ENCODE data around the gene ALOX5AP. TPM values are rescaled to one million over a fixed set of nuclear protein-coding genes. Genes with fewer than 3 reads are reported as not detected.

Gene ALOX5AP
- total and polyA plus RNA-seq, 7 experiments from 2014 or later, result 22.1 to 198 (median 46.9) TPM

- H3K4me3 ChIP-seq (ENCODE audit: low read length), result no peak overlapping the region
- H3K9me3 Mint-ChIP-seq, result no peaks in the 10 kb centered on the region
- H3K4me1 Mint-ChIP-seq, result peaks cover 6 to 31% (median 15%) of the 10 kb centered on the region in 7 donors
- peaks cover 0 to 4% (median 0%) of the 10 kb centered on the region in 5 donors for H3K36me3 Mint-ChIP-seq
- peak; percentile 68 for ATAC-seq
- H3K27me3 ChIP-seq (ENCODE audit: control insufficient read depth in 2 of 2, insufficient read depth in 2 of 2, low read length in 2 of 2), result no peaks in the 10 kb centered on the region
- no peaks in the 10 kb centered on the region for H3K9me3 ChIP-seq (ENCODE audit: control insufficient read depth in 2 of 3, low read length in 3 of 3)
- ChIA-PET CTCF (interaction anchor here (0.6 kb wide), 1 partner anchor 1968 kb away, joined by 3 read pairs; no protein-coding TSS in a partner anchor), POLR2A (no interaction called here)
- intact Hi-C loops (cut with micrococcal nuclease), result no loop called here
- no peaks in the 10 kb centered on the region for H3K36me3 ChIP-seq (ENCODE audit: control insufficient read depth in 2 of 3, insufficient read depth in 3 of 3, low read length in 3 of 3)
- peak overlapping the region in 3 of 10 donors; percentile 8 to 51 (median 16) for H3K4me3 Mint-ChIP-seq
- H3K27me3 Mint-ChIP-seq, result peaks cover 4 to 40% (median 20%) of the 10 kb centered on the region in 5 donors
- H3K27ac ChIP-seq (ENCODE audit: low read depth, low read length), result no peak overlapping the region
- DNase-seq, result no peak
- H3K27ac Mint-ChIP-seq, result peak overlapping the region in 2 of 9 donors; percentile 23 to 36
- H3K4me1 ChIP-seq (ENCODE audit: control insufficient read depth in 2 of 2, insufficient read depth in 2 of 2, low read length in 2 of 2), result no peaks in the 10 kb centered on the region
These were observed 38.8 kb upstream of the ALOX5AP start for GRCh38 chr13:30696278-30697176.

GRCh38 chr13:30697177-30697953 lies 38.0 kb upstream of the ALOX5AP start:
- H3K4me1 ChIP-seq (ENCODE audit: control insufficient read depth in 2 of 2, insufficient read depth in 2 of 2, low read length in 2 of 2), result no peaks in the 10 kb centered on the region
- no peak overlapping the region for H3K4me3 ChIP-seq (ENCODE audit: low read length)
- ATAC-seq (no peak), DNase-seq (no peak)
- Mint-ChIP-seq H3K4me1 (peaks cover 6 to 36% (median 15%) of the 10 kb centered on the region in 7 donors), H3K36me3 (peaks cover 0 to 4% (median 0%) of the 10 kb centered on the region in 5 donors), H3K27me3 (peaks cover 4 to 45% (median 20%) of the 10 kb centered on the region in 5 donors), H3K4me3 (no peak overlapping the region), H3K27ac (peak overlapping the region in 1 of 9 donors; percentile 23), H3K9me3 (no peaks in the 10 kb centered on the region)
- H3K36me3 ChIP-seq (ENCODE audit: control insufficient read depth in 2 of 3, insufficient read depth in 3 of 3, low read length in 3 of 3), result no peaks in the 10 kb centered on the region
- POLR2A ChIA-PET, result no interaction called here
- CTCF ChIA-PET, result no interaction called here
- H3K27me3 ChIP-seq (ENCODE audit: control insufficient read depth in 2 of 2, insufficient read depth in 2 of 2, low read length in 2 of 2), result no peaks in the 10 kb centered on the region
- no peak overlapping the region for H3K27ac ChIP-seq (ENCODE audit: low read depth, low read length)
- intact Hi-C loops (cut with micrococcal nuclease), result no loop called here
- H3K9me3 ChIP-seq (ENCODE audit: control insufficient read depth in 2 of 3, low read length in 3 of 3), result no peaks in the 10 kb centered on the region

DNA sequence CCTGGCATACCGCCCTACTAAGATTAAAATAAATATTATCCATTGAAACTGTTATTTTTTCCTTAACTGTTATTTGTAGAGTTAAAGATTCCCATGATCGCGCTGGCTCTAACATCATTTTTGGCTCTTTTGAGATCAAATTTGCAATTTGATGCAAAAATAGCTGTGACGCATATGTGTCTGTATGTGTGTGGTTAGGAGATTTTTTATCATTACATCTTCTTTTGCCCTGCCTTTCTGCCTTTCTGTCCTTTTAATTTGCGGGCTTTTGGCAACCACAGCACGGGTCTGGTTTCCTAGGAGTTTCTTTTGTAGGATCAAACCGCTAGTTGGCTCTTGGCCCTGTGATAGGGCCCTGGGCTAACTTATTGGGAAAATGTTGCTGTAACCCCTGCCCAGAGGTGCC lies 37.3 kb upstream of the ALOX5AP start:
- H3K27ac Mint-ChIP-seq, result no peak overlapping the region
- CTCF ChIA-PET, result no interaction called here
- ATAC-seq, result no peak

DNA sequence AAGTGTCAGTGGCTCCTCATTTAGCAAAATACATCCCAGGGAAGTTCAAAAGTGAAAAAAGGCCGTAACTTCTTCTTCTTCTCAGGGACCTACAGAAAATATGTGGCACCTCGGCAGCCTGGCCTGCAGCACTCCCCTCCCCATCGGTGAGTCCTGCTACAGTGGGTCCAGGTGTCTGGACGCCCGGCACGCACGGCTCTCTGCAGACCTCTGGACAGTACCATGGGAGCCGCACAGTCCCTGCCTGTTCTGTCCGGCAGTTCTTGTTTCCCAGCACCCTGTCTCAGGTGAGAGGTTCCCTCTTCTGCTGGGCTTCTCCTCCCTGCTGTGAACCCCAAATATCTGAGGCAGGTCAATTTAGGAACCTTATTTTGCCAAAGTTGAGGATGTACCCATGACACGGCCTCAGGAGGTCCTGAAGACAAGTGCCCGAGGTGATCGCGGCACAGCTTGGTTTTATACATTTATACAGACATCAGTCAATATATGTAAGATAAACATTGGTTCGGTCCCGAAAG lies 36.8 kb upstream of the ALOX5AP start:
- Mint-ChIP-seq H3K4me3 (no peak overlapping the region), H3K27ac (peak overlapping the region in 1 of 9 donors; percentile 21)
- POLR2A ChIA-PET, result no interaction called here

More for the DNA sequence above, 37.3 kb upstream of the ALOX5AP start:
- H3K4me3 ChIP-seq (ENCODE audit: low read length), result no peak overlapping the region
- no peak for DNase-seq
- H3K27me3 Mint-ChIP-seq, result peaks cover 4 to 41% (median 20%) of the 10 kb centered on the region in 5 donors
- H3K4me1 Mint-ChIP-seq, result peaks cover 6 to 39% (median 17%) of the 10 kb centered on the region in 7 donors
- no peaks in the 10 kb centered on the region for H3K9me3 Mint-ChIP-seq
- intact Hi-C loops (cut with micrococcal nuclease), result no loop called here
- H3K4me3 Mint-ChIP-seq, result no peak overlapping the region
- POLR2A ChIA-PET, result no interaction called here
- H3K27ac ChIP-seq (ENCODE audit: low read depth, low read length), result no peak overlapping the region
- H3K36me3 Mint-ChIP-seq, result peaks cover 0 to 4% (median 0%) of the 10 kb centered on the region in 5 donors
- no peaks in the 10 kb centered on the region for H3K4me1 ChIP-seq (ENCODE audit: control insufficient read depth in 2 of 2, insufficient read depth in 2 of 2, low read length in 2 of 2)
- no peaks in the 10 kb centered on the region for H3K9me3 ChIP-seq (ENCODE audit: control insufficient read depth in 2 of 3, low read length in 3 of 3)
- H3K36me3 ChIP-seq (ENCODE audit: control insufficient read depth in 2 of 3, insufficient read depth in 3 of 3, low read length in 3 of 3), result no peaks in the 10 kb centered on the region
- no peaks in the 10 kb centered on the region for H3K27me3 ChIP-seq (ENCODE audit: control insufficient read depth in 2 of 2, insufficient read depth in 2 of 2, low read length in 2 of 2)

GRCh38 chr13:30700364-30700763 lies 35.0 kb upstream of the ALOX5AP start:
- H3K9me3 ChIP-seq (ENCODE audit: control insufficient read depth in 2 of 3, low read length in 3 of 3), result no peaks in the 10 kb centered on the region
- intact Hi-C loops (cut with micrococcal nuclease), result loop anchor here (5.0 kb wide), 2 partner anchors 37 to 42 kb away; partner anchors contain the start of gene ALOX5AP (in 1 of the 2)
- no peak for DNase-seq
- Mint-ChIP-seq H3K9me3 (no peaks in the 10 kb centered on the region), H3K27ac (no peak overlapping the region), H3K4me1 (peaks cover 6 to 38% (median 17%) of the 10 kb centered on the region in 7 donors), H3K4me3 (no peak overlapping the region), H3K36me3 (no peaks in the 10 kb centered on the region), H3K27me3 (peaks cover 0 to 27% (median 15%) of the 10 kb centered on the region in 5 donors)
- no peaks in the 10 kb centered on the region for H3K27me3 ChIP-seq (ENCODE audit: control insufficient read depth in 2 of 2, insufficient read depth in 2 of 2, low read length in 2 of 2)
- ATAC-seq, result no peak
- H3K4me1 ChIP-seq (ENCODE audit: control insufficient read depth in 2 of 2, insufficient read depth in 2 of 2, low read length in 2 of 2), result no peaks in the 10 kb centered on the region
- POLR2A ChIA-PET, result no interaction called here
- CTCF ChIA-PET, result no interaction called here
- H3K36me3 ChIP-seq (ENCODE audit: control insufficient read depth in 2 of 3, insufficient read depth in 3 of 3, low read length in 3 of 3), result no peaks in the 10 kb centered on the region
- no peak overlapping the region for H3K4me3 ChIP-seq (ENCODE audit: low read length)
- no peak overlapping the region for H3K27ac ChIP-seq (ENCODE audit: low read depth, low read length)

More for the DNA sequence above, 36.8 kb upstream of the ALOX5AP start:
- H3K9me3 ChIP-seq (ENCODE audit: control insufficient read depth in 2 of 3, low read length in 3 of 3), result no peaks in the 10 kb centered on the region
- ATAC-seq, result no peak
- Mint-ChIP-seq H3K27me3 (peaks cover 4 to 35% (median 20%) of the 10 kb centered on the region in 5 donors), H3K36me3 (peaks cover 0 to 4% (median 0%) of the 10 kb centered on the region in 5 donors), H3K4me1 (peaks cover 6 to 39% (median 17%) of the 10 kb centered on the region in 7 donors), H3K9me3 (no peaks in the 10 kb centered on the region)
- no peak for DNase-seq
- H3K4me3 ChIP-seq (ENCODE audit: low read length), result no peak overlapping the region
- H3K4me1 ChIP-seq (ENCODE audit: control insufficient read depth in 2 of 2, insufficient read depth in 2 of 2, low read length in 2 of 2), result no peaks in the 10 kb centered on the region
- H3K27me3 ChIP-seq (ENCODE audit: control insufficient read depth in 2 of 2, insufficient read depth in 2 of 2, low read length in 2 of 2), result no peaks in the 10 kb centered on the region
- no peak overlapping the region for H3K27ac ChIP-seq (ENCODE audit: low read depth, low read length)
- intact Hi-C loops (cut with micrococcal nuclease), result no loop called here
- no peaks in the 10 kb centered on the region for H3K36me3 ChIP-seq (ENCODE audit: control insufficient read depth in 2 of 3, insufficient read depth in 3 of 3, low read length in 3 of 3)
- CTCF ChIA-PET, result no interaction called here

- CTCF ChIA-PET, result no interaction called here
These were observed 33.3 kb upstream of the ALOX5AP start for GRCh38 chr13:30702006-30702405.

More at GRCh38 chr13:30702006-30702405, 33.3 kb upstream of the ALOX5AP start:
- H3K27ac ChIP-seq (ENCODE audit: low read depth, low read length), result no peak overlapping the region
- no peaks in the 10 kb centered on the region for H3K9me3 ChIP-seq (ENCODE audit: control insufficient read depth in 2 of 3, low read length in 3 of 3)
- ATAC-seq, result no peak
- POLR2A ChIA-PET, result no interaction called here
- H3K27me3 ChIP-seq (ENCODE audit: control insufficient read depth in 2 of 2, insufficient read depth in 2 of 2, low read length in 2 of 2), result no peaks in the 10 kb centered on the region
- H3K36me3 ChIP-seq (ENCODE audit: control insufficient read depth in 2 of 3, insufficient read depth in 3 of 3, low read length in 3 of 3), result no peaks in the 10 kb centered on the region
- H3K36me3 Mint-ChIP-seq, result no peaks in the 10 kb centered on the region
- H3K4me3 Mint-ChIP-seq, result no peak overlapping the region
- H3K27me3 Mint-ChIP-seq, result peaks cover 0 to 25% (median 9%) of the 10 kb centered on the region in 5 donors
- H3K4me1 Mint-ChIP-seq, result peaks cover 0 to 21% (median 6%) of the 10 kb centered on the region in 7 donors
- H3K4me1 ChIP-seq (ENCODE audit: control insufficient read depth in 2 of 2, insufficient read depth in 2 of 2, low read length in 2 of 2), result no peaks in the 10 kb centered on the region
- H3K4me3 ChIP-seq (ENCODE audit: low read length), result no peak overlapping the region
- no peak overlapping the region for H3K27ac Mint-ChIP-seq
- no peak for DNase-seq
- intact Hi-C loops (cut with micrococcal nuclease), result loop anchor here (5.0 kb wide), 2 partner anchors 35 to 40 kb away; partner anchors contain the start of gene ALOX5AP (in 1 of the 2)
- no peaks in the 10 kb centered on the region for H3K9me3 Mint-ChIP-seq
